NCI-H2081 (cell line): ENCODE data around the gene NCOA6.
"Not testable (repeated sequence)": the region's sequence is repeated elsewhere in the genome, so short reads cannot be mapped to it uniquely, and the experiment has no call there.

Experiments used
- DNase-seq, 2 experiments: peaks; one replicate each; lab custom pipeline; 2025; lab: John Stamatoyannopoulos, UW

The NCOA6 gene

DNA sequence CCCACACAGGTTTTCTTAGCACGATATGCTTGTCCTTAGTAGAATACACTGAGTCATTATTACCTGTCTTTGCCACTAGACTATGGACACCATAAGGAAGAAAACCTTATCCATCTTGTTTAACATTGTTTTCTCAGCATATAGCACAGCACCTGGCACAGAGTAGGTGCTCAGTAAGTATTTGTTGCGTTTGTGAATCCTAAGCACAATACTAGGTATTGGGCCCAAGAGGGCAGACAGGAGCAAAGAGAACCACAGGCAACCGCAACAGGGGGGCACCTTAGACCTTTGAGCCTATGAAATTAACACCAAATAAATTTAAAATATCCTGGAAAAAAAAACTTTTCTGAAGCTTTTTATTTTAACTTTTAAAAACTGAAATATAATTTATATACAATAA, 3.7 kb upstream of the NCOA6 start:
- no peak for DNase-seq

DNA sequence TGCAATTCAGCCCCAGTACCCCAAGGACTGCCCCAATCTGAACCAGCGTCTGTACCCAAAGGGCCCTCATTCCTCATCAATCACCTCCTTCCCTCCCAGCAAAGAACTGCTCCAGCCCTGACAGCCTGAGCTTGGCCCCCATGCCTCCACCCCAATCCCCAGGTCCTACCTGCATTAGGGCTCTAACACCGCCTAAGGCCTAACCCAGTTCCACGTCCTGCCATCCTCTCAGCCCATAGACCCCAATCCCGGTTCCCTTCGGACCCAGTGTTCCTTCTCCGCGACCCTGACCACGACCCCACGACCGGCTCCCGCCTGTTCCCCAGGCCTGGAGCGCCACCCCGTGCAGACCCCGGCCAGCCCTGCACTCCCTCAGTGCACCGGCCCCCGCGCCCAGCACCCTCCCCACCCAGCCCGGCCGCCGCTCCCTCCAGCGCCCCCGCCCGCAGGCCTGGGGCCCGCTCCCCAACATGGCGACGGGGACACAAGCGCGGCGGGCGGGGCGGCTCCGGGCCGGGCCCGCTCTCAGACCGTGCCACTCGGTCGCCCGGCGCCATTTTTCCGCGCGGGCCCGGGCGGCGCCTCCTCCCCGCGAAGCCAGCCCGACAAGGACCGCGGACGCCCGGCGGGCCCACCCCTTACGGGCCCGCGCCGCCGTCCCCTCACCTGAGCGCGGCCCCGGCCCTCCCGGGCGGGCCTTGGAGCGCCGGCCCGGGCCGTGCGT, 483 bp downstream of the NCOA6 start:
- peak; percentile 50 to 64 for DNase-seq

DNA sequence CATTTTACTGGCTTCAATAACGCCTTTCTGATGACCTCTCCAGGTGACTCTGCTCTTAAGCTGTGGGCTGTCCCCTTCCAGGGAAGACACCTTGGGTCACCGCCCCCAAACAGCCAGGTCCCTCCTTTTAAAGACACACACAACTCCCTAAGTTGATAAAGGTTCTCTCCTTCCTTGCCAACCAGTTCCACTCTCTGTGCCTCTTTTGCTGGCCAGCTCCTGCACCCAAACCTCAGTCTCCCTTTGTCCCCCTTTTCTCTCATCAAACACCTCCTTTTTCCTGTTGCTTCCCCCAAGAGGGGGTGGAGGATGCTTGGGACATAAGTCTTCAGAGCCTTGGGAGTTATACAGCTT, 1.0 kb downstream of the NCOA6 start:
- DNase-seq, result peak; percentile 20 to 64

DNA sequence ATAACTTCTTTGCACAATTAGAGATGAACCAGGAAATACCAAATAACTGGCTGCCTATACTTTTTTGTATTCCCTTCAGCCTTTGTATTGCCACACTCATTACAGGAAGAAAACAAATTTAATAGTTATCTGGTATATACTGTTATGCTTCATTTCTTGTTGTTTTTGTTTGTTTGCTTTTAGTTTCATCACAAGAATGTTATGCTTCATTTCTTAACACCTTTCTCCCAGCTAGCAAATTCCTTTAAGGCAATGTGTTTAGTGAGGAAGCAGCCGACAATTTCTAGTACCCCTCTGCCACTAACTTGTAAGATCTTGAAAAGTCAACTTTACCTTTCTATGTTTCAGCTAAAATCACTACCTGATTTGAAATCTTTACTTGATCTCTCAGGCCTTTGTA, 1.4 kb downstream of the NCOA6 start:
- no peak for DNase-seq

DNA sequence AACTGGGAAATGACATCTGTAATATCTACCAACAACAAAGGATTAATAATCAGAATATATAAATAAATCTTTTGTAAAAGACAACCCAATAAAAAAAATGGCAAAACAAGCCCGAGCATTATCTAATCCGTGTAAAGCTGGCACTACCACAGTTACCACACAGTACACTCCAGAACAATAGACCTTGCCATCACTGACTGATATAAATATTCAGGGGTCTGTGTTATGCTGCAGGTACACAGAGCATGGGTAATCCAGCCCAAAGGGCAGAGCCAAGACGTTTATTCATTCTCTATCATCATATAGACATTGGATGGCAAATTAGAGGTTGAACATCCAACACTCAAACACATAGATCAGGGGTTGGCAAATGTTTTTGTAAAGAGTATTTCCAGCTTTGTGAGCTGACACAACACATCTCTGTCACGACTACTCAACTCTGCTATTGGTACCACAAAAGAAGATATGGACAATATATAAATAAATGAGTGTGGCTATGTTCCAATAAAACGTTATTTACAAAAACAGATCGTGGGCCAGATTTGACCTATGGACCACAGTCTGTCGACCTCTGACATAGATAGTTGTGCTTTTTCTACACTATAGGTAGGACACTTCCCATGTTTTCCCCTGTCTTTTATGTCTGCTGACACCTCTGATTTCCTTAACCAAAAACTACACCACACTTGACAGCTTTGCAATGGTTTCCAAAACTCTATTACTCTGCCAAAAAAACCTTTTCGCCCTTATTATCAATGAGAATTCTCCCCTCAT, 4.5 kb downstream of the NCOA6 start:
- no peak for DNase-seq

DNA sequence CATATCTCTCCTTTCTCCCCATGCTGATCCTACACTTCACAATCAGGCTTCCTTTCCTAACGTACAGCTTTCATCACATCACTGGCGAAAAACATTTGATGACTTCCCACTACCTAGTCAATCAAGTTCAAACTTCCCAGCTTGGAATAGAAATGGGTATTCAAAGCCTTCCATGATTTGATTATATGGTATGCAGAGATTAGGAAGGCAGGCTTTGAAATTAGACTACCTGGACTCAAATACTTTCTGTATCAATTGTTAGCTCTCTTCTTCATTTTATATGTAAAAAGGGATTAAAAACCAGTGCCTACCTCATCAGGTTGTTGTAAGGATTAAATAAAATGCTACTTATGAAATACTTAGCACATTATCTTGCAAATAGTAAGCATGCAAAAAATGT, 7.7 kb downstream of the NCOA6 start:
- DNase-seq, result no peak

DNA sequence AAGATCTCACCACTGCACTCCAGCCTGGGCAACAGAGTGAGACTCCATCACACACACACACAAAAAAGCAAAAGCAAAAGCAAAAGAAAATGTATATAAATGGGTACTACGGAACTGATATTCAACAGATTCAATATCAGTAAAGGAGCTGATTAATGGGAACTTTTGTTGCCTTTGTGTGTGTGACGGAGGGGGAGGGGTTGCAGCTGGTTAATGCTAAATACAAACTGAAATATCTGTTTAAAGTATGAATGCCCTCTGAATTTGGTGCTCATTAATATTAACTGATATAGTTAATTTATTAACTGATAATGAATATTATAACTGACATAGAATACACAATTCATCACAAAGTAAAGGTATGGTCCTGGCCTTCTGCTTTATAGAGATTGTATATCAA, 8.4 kb downstream of the NCOA6 start:
- no peak for DNase-seq

DNA sequence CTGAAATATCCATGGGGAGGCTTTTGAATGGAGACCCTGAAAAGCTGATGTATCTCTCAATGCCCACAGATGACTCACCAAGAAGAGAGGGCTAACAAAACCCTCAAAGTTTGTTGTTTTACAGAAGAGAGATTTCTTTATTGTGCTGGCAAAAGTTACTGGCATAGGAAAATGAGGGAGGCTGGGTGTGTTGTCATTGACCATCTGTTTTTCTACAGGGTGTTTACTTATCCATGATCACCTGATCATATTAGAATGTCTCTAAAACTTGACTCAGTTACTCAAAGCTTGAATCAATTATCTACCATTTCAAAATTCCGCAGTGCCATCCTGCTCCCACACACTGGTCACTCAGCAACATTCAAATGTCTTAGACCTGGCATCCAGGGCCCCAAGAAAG, 9.8 kb downstream of the NCOA6 start:
- no peak for DNase-seq

- no peak for DNase-seq
Observed at GRCh38 chr20:34808583-34808982, 16.9 kb downstream of the NCOA6 start.

DNA sequence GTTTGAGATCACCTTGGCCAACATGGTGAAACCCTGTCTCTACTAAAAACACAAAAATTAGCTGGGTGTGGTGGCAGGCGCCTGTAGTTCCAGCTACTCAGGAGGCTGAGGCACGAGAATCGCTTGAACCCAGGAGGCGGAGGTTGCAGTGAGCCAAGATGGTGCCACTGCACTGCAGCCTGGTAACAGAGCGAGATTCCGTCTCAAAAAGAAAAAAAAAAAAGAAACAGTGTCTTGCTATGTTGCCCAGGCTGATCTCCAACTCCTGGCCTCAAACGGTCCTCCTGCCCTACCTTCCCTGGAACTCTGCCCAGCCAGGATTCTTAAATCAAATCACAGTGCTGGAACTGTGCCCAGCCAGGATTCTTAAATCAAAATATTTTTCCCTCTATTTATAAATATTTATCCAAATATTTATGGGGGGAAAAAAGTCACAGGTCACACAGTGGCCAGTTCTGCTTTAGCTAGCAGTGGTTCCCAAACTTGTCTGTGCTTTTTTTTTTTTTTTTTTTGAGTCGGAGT, 17.4 kb downstream of the NCOA6 start:
- DNase-seq, result not testable (repeated sequence)

- DNase-seq, result no peak
Observed at GRCh38 chr20:34806255-34806654, 19.2 kb downstream of the NCOA6 start.

- no peak for DNase-seq
Observed at GRCh38 chr20:34798871-34799270, 26.6 kb downstream of the NCOA6 start.

- DNase-seq, result no peak
Observed at GRCh38 chr20:34798328-34798727, 27.1 kb downstream of the NCOA6 start.

DNA sequence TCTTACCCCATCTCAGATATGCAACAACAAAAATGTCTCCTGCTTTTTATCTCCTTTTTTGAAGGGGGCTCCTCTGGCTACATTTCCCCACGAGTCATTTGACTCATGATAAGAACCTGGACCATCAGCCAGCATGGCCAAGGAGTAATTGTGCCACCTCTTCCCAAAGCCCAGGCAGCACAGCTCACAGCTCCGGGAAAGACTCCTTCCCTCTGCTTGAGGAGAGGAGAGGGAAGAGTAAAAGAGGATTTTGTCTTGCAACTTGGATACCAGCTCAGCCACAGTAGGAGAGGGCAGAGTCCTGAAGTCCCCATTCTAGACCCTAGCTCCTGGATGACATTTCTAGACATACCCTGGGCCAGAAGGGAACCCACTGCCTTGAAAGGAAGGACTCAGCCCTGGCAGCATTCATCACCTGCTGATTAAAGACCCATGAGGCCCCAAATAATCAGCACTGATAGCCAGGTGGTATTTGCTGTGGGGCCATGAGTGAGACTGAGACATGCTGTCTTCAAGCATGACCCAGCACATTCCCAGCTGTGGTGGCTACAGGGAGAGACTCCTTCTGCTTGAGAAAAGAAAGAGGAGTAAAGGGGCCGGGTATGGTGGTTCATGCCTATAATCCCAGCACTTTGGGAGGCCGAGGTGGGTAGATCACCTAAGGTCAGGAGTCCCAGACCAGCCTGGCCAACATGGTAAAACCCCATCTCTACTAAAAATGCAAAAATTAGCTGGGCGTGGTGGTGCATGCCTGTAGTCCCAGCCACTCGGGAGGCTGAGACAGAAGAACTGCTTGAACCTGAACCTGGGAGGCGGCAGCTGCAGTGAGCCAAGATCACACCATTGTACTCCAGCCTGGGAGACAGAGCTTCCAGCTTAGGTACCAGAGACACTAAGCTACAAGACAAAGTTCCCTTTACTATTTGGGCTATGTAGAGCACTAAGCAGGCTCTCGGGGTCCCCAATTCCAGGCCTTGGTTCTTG, 28.1 kb downstream of the NCOA6 start:
- no peak for DNase-seq

GRCh38 chr20:34794006-34794585, 31.4 kb downstream of the NCOA6 start:
- DNase-seq, result no peak

DNA sequence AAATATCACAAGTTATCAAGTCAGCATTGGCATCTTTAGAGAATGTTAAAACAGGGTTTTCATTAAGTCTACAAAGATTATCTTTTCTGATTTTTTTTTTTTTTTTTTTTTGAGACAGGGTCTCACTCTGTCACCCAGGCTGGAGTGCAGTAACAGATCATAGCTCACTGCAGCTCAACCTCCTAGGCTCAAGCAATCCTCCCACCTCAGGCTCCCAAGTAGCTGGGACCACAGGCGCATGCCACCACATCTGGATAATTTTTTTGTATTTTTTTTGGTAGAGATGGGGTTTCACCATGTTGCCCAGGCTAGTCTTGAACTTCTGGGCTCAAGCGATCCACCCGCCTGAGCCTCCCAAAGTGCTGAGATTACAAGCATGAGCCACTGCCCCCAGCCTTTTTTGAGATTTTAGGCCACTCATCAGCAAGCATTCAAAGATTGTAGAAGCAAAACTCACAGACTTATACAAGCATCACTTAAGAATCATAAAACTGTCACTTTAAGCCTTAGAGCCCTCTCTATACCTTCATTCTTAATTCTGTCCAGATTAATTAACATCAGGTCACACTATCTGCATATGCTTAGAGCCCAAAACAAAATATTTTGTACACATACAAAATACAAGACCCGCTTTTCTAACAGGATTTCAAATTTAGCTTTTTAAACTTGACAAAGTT, 32.6 kb downstream of the NCOA6 start:
- DNase-seq, result no peak

- peak in 1 of 2 experiments; percentile 7 for DNase-seq
Observed at GRCh38 chr20:34791289-34792020, 34.0 kb downstream of the NCOA6 start.

- no peak for DNase-seq
Observed at GRCh38 chr20:34781220-34781619, 44.2 kb downstream of the NCOA6 start.

GRCh38 chr20:34780291-34780690, 45.2 kb downstream of the NCOA6 start:
- DNase-seq, result not testable (repeated sequence)

- DNase-seq, result no peak
Observed at GRCh38 chr20:34776177-34776576, 49.3 kb downstream of the NCOA6 start.

DNA sequence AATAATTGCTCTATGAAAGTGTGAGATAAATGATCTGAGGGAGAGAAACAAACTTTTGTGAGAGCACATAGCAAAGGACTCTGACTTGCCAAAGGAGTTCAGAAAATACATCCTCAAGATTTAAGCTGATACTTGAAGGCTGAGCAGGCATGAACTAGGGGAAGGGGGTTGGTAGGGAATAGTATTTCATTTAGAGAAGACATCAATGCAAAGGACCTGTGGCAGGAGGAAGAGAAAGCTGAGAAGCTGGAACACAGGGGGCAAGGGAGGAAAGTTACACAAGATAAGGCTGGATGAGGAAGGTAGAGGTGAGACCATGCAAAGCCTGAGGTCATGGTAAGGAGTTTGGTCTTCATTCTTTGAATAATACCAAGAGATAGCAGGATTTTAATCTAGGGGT, 50.6 kb downstream of the NCOA6 start:
- DNase-seq, result no peak
